NCI-H2196 (cell line): ENCODE measurements around the gene SERPINB6.
A peak's percentile ranks its signal among the peaks of the same experiment; 100 is the strongest.
"Not testable (repeated sequence)": the region's sequence is repeated elsewhere in the genome, so short reads cannot be mapped to it uniquely, and the experiment has no call there.

Source experiments
- DNase-seq: peaks from one replicate; lab custom pipeline; 2025; ENCODE audit not compliant: unreplicated experiment; lab: John Stamatoyannopoulos, UW

SERPINB6 gene

DNA sequence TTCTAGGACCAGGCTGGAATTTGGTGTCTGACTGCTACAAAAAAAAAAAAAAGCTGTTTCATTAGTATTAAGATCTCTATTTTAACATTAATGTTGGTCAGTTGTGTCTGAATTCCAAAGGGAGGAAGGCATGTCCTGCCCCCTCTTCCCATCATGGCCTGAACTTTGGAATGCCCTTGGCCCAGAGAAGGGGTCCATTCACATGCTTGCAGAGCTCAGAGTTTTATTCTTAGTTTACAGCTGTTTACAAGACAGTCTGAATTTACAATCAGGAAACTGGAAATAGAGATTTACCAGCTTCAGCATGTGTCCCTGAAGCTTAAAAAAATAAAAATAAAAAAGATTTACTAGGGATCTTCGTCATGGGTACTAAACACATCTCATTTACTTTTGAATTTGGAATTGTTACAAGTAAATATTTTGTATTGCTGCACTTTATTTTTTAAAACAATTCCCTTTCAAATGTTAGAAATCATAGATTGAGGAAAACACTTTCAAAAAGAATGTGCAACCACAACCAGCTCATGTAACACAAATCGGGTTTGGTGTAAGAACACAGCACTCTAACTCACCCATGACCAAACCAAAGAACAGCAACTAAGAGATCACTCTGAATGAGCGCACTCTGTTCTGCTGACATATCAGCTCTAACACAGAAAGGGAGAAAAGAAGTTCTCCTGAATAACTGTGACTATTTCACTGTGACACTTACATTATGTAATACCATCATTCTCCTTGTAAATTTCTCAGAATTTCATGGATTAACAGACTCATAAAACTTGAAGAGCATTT lies 6.6 kb upstream of the SERPINB6 start:
- DNase-seq: no peak

DNA sequence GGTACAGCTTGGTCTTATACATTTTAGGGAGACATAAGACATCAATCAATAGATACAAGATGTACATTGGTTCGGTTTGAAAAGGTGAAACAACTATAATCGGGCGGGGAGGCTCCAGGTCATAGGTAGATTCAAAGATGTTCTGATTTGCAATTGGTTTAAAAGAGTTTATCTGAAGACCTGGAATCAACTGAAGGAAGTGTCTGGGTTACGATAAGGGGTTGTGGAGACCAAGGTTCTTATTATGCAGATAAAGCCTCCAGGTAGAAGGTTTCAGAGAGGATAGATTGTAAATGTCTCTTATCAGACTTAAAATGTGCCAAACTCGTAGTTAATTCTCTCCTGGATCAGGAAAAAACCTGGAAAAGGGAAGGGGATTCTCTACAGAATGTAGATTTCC lies 5.9 kb upstream of the SERPINB6 start:
- DNase-seq: no peak

DNA sequence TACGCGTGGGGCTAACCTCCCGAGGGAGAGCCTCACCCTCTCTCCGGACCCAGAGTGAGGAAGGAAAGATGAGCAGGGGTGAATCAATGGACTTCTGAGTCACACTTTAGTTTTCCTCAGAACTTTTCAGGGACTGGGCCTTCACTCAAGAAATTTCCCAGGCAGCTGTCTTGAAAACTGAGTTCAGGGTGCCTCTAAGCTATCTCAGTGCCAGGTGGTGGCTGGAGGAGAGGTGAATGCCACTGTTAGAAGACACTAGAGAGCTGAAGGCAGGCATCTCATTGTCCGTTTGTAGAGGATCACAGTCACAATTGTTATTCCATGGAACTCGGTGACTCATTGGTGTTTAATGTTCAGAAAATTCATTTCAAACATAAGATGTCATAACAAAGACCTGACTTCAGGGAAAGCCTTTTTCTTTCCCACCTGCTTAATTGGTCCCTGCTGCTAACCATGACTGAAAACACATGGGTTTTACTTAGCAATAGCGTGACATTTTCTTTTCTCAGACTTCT lies 5.3 kb upstream of the SERPINB6 start:
- DNase-seq: no peak

DNA sequence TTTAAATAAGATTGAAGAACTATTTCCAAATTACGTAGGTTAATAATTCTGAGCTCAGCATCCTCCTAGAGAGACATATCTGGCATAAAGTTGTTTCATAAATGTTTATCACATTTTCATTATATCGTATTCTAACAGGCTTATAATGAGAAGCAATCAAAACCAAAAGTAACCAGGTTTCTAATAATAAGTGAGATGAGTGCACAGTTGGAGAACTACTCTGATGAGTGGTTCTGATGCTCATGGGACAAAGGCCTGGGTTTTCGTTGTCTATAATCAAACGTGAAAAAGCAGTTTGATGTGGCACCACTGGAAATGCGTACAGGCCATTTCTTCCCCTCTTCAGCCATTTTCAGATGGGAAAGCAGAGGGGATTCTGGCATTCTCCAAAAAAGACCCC lies 4.7 kb upstream of the SERPINB6 start:
- DNase-seq: no peak

DNA sequence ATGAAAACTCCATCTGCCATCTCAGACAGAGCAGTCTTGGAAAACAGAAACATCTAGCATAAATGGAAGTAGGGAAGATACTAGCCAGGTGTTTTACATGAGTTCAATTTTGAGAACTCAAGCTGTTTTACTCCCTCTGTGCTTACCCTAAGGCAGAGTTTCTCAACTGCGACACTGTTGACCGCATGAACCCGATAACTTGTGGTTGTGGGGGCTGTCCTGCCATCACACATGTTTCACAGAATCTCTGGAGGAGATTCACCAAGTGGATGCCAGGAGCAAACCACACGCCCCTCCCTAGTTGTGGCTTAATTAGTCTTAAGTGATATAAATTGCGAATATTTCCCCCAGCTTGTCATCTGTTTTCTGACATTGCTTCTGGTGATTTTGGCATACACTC lies 2.3 kb upstream of the SERPINB6 start:
- DNase-seq: no peak

DNA sequence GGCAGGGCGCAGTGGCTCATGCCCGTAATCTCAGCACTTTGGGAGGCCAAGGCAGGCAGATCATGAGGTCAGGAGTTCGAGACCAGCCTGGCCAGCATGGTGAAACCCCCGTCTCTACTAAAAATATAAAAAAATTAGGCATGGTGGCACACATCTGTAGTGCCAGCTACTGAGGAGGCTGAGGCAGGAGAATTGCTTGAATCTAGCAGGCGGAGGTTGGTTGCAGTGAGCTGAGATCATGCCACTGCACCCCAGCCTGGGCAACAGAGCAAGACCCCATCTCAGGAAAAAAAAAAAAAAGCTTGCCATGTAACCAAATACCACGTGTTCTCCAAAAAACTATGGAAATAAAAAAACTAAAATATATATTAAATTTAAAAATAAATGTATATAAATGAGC lies 1.8 kb upstream of the SERPINB6 start:
- DNase-seq: not testable (repeated sequence)

DNA sequence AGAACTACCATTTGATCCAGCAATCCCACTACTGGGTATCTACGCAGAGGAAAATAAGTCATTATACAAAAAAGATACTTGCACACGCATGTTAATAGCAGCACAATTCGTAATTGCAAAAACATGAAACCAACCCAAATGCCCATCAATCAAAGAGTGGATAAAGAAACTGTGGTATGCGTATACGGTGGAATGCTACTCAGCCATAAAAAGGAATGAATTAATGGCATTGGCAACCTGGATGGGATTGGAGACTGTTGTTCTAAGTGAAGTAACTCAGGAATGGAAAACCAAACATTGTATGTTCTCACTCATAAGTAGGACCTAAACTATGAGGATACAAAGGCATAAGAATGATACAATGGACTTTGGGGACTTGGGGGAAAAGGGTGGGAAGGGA lies 1.3 kb upstream of the SERPINB6 start:
- not testable (repeated sequence) for DNase-seq

DNA sequence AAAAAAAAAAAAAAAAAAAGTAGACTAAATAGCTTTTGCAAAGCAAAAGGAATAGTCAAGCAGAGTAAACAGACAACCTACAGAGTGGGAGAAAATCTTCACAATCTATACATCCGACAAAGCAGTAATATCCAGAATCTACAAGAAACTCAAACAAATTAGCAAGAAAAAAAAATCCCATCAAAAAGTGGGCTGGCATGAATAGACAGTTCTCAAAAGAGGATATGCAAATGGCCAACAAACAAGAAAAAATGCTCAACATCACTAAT lies 786 bp upstream of the SERPINB6 start:
- DNase-seq: not testable (repeated sequence)

DNA sequence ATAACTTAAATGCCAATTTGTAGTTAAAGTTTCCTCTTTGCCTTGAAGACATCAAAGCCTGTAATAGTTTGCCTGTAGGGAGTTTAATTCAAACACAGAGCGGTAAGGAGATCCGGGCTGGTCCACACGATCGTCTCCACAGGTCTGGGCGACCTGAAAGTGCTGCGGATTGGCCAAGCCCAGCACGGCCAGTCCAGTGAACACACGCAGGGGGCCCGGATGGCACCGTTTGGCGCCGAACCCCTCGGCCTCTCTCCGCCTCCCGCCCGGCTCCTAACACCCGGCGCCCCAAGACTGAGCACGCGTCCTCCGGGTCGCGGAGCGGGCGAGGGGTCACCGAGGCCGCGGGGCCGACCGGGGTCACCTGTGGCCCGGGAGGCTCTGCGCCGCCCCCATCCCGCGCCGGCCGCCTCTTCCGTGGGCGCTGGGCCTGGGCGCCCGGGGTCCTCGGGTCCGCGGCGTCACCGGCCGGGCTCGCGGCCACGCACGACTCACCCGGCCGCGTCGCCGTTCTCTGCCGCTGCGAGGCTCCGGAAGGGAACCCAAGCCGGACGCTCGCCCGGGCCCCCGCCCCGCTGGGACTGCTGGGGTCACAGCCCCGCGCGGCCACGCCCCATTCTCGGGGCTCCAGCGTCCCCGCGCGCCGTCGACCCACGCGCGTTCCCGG lies 481 bp downstream of the SERPINB6 start:
- DNase-seq: peak; percentile 54

DNA sequence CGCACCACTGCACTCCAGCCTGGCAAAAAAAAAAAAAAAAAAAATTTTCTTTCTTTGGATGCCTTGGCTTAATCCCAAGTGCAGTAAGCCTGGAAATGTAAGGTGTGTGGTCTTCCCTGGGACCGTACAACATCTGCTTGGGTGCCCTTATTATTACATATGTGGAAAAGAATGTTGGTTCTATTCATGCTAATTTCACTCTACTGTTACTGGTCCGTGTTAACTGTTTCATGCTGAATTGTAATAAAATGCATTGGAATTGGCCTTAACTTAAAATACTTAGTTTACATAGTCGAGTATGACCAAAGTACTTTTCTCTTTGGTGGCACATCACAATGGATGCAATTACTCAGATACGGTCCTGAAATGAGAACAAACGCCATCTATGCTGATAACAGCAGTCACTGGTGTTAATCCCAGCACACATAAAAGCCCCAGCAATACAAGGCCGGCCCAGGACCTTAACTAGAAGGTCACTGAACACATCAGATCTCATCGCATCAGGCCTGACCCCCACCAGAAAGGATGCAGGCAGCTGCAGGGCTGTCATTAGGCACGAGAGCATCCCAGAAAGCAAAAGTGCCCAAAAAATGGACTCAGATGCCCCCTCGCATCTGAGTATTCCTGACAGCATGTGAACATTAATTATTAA lies 1.2 kb downstream of the SERPINB6 start:
- no peak for DNase-seq

DNA sequence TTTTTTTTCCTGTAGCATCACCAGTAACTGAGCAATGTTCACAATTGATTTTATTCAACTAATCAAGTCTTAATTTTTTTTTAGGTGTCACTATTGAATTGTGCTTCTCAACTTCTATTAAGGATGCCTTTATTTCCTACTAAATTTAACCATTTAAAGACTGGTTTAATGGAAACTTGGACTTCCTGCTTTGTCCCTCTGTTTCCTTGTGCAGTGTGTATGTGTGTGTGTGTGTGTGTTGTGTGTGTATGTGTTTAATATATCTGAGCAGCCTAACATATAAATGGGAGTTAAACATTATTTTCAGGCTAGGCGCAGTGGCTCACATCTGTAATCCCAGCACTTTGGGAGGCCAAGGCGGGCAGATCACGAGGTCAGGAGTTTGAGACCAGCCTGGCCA lies 1.8 kb downstream of the SERPINB6 start:
- DNase-seq: no peak

DNA sequence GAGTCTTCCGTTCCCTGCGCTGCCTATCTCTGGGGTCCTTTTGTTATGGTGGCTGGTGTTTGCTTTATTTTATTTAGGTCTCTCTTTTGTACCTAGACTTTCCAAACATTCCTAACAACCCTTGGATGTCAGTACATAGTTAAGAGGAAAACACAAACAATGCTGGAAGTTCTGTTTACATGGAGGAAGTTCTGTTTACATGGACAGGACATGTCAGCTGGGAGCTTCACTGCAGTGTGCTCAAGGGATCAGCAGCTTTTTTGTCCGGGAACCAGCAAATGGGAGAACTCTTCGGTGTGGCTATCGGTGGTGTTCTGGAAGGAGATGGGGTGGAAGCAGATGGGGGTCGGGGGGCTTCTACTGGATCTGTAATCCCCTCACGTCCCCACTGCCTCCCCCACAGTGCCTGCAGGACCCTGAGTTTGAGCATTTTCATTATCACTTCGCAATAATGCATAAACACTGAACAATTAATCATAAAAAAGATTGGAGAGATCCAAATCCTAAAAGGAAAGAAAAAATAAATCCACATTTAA lies 2.7 kb downstream of the SERPINB6 start:
- no peak for DNase-seq

DNA sequence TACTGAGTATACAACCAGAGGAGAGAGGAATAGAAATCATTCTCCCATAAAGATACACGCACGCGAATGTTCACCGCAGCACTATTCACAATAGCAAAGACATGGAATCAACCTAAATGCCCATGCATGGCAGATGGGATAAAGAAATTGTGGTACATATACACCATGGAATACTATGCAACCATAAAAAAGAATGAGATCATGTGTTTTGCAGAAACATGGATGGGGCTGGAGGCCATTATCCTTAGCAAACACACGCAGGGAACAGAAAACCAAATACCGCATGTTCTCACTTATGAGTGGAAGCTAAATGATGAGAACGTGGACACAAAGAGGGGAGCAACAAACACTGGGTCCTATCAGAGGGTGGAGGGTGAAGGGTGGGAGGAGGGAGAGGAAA lies 3.4 kb downstream of the SERPINB6 start:
- DNase-seq: no peak

DNA sequence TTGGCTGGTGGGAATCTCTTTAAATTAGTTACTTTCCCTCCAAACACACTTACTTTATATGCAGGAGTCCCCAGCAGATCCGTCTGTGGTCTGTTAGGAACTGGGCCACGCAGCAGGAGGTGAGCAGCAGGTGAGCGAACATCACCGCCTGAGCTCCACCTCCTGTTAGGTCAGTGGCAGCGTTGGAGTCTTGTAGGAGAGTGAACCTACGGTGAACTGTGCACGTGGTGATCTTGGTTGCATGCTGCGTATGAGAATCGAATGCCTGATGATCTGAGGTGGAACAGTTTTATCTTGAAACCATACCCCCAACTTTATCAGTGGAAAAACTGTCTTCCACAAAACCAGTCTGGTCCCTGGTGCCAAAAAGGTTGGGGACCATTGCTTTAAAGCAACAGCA lies 5.0 kb downstream of the SERPINB6 start:
- no peak for DNase-seq

DNA sequence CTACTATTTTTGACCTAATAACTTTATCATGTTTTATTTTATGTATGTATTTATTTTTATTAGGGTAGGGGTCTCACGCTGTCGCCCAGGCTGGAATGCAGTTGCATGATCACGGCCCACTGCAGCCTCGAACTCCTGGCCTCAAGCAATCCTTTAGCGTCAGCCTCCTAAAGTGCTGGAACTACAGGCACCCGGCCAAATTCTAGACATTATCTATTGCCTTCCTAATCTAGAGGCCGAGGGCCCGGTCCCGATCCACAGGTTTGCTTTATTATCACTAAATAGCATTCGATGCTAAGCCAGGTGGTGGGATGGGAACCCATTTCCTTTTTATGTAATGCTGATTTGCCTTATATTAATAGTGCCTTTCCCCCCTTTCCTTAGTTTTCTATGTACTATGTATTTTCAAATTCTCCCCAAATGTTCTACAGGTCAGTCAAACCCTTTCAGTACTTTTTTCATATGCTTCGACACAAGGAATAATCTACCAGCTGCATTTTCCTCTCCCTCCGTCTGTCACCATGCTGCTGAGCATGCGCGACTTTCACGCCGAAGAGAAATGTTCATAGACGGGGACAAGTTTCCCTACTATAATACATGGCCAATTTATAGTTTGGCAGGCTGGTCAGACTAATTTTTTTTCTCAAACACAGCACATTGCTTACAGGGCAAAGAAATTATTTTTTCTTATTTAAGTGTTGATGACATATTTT lies 6.4 kb downstream of the SERPINB6 start:
- no peak for DNase-seq

DNA sequence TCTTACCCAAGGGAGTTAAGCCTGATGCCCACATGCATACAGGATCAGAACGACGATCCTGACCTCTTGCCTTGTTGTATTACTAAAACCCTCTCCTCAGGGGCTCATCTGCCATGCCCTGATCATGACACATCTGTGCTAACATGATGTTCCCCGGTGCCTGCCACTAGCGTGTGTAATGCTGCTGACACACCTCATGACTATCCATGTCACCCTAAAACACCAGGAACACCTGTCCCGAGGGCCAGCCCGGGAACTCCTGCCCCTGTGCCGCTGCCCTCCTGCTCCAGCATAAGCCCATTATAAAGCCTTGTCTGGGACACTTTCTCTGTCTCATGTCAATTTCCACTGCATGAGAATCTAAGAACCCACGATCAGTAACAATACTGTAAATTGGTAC lies 7.6 kb downstream of the SERPINB6 start:
- DNase-seq: no peak

DNA sequence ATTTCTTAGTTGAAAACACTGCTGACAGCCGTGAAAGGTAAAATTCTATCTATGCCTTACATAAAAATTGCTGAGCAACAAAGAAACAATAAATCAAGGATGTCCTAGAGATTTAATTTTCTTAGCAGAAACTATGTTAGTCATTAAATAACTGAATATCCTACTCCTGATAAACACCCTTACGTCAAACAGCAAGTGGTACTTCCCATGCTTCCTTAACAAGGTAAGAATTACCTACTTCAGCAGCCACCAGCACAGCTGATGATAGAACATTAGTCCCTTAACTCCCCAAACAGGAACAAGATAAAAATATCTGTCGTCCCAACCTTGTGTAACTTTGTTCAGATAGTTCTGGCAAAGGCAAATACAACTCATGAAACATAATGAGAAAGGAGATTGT lies 8.7 kb downstream of the SERPINB6 start:
- DNase-seq: no peak

DNA sequence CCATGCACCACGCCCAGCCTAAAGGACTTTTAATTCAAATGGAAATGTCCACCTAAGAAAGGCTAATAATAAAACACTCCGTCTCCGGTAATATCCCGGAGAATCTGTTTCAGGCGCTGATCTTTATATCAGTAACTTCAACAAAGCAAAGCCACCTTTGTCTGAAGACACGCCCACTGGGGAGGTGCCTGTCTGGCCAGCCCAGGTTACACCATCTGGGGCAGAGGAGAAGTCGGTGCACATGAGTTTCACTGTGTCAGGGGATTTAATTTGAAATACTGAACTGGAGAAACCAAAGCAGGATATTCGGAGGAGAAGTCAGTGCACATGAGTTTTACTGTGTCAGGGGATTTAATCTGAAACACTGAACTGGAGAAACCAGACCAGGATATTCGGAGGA lies 9.4 kb downstream of the SERPINB6 start:
- no peak for DNase-seq

DNA sequence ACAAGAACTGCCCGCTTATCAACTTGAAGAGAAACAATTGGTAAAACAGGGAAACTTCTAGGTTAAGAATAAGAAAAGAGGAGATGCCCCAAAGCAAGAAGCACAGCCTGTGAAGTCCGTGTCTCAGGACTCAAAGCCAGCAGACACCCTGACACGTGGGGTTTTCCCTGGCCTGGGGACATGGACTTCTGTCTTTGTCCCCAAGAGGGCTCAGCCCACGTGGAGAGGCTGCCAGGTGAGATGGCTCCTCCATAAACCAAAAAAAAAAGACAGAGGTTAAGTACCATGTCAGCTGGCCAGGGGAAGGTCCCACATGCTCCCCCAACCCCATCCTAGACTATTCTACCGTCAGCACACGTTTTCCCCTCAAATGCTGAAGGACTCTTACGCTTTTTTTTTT lies 9.9 kb downstream of the SERPINB6 start:
- DNase-seq: no peak

DNA sequence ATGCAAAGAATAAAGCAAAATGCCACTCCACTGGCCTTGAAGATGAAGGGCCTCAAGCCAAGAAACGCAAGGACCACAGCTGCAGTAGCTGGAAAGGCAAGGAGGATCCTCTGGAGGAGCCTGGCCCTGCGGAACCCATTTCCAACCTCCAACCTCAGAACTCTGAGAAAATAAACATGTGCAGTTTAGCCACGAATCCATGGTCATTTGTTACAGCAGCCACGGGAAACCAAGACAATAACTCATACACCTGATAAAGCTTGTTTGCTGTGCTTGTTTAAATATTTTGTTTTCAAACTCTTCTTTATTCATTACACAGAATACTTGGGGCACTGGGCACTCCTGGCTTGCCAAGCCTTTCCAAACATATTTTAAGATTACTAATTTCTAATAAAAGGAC lies 10.4 kb downstream of the SERPINB6 start:
- no peak for DNase-seq

DNA sequence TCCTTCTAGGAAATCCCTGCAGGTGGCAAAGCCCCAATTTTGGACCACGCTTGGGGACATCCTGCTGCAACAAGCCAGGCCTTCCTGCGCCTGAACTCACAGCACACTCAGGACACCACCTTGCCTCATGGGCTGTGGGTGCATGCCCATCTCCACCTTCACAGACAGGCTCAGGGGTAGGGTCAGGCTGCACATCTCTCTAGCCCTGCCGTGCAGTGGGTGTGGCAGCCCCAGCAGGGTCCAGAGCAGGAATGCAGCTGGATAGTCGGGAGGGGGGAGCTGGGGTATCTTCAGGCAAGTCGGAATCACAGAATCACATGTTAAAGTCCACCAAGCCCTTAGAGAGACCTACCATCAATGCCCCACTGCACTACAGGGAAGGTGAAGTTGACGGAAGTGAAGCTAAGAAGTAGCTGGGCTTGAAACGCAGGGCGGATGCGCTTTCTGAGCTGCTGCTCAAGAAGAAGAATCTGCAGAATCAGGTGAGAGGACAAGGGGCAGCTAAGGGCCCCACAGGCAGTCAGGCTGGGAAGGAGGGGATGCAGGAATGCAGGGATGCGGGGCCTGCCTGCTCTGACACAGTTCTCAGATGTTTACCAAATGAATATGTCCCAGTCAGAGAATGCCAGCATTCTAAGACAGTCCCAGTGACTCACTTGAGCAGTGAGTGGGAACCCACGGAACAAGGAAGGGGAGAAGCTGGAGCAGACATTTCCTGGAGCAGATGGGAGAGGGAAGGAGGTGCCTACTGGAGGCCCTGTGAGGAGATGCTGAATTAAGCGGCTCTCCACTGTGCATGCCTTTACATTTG lies 11.3 kb downstream of the SERPINB6 start:
- DNase-seq: no peak
